Activated naive CD8-positive, alpha-beta T cell treated with anti-CD3 and anti-CD28 coated beads, Interleukin-2, amount 50 U/mL, for 16 hours (primary cell): ENCODE measurements around the gene FBXL7.

Source experiments
- DNase-seq: peaks from one replicate; pipeline ENCODE4 v3.0.0-alpha.2; 2020; ENCODE audit warnings: low read depth, low spot score

Gene FBXL7

GRCh38 chr5:15577132-15577531, 77.2 kb downstream of the FBXL7 start:
- DNase-seq, result no peak

GRCh38 chr5:15577831-15578230, 77.9 kb downstream of the FBXL7 start:
- DNase-seq, result no peak

GRCh38 chr5:15579193-15579990, 79.4 kb downstream of the FBXL7 start:
- no peak for DNase-seq

GRCh38 chr5:15584528-15584927, 84.5 kb downstream of the FBXL7 start:
- no peak for DNase-seq

GRCh38 chr5:15585128-15585527, 85.1 kb downstream of the FBXL7 start:
- DNase-seq, result no peak

- no peak for DNase-seq
Observed at GRCh38 chr5:15585841-15586591, 86.0 kb downstream of the FBXL7 start.

- DNase-seq, result no peak
Observed at GRCh38 chr5:15587916-15588315, 87.9 kb downstream of the FBXL7 start.

GRCh38 chr5:15592728-15593127, 92.7 kb downstream of the FBXL7 start:
- no peak for DNase-seq

- DNase-seq, result no peak
Observed at GRCh38 chr5:15594977-15595568, 95.1 kb downstream of the FBXL7 start.

GRCh38 chr5:15595929-15596328, 95.9 kb downstream of the FBXL7 start:
- no peak for DNase-seq

- no peak for DNase-seq
Observed at GRCh38 chr5:15596936-15597335, 97.0 kb downstream of the FBXL7 start.

GRCh38 chr5:15597804-15598203, 97.8 kb downstream of the FBXL7 start:
- DNase-seq, result no peak

- no peak for DNase-seq
Observed at GRCh38 chr5:15598294-15598902, 98.4 kb downstream of the FBXL7 start.

- no peak for DNase-seq
Observed at GRCh38 chr5:15600035-15600434, 100.1 kb downstream of the FBXL7 start.

GRCh38 chr5:15601274-15601673, 101.3 kb downstream of the FBXL7 start:
- DNase-seq, result no peak

GRCh38 chr5:15601853-15602252, 101.9 kb downstream of the FBXL7 start:
- no peak for DNase-seq

GRCh38 chr5:15604986-15605385, 105.0 kb downstream of the FBXL7 start:
- no peak for DNase-seq

- no peak for DNase-seq
Observed at GRCh38 chr5:15606197-15606596, 106.2 kb downstream of the FBXL7 start.

GRCh38 chr5:15607076-15607475, 107.1 kb downstream of the FBXL7 start:
- no peak for DNase-seq

GRCh38 chr5:15609076-15609725, 109.2 kb downstream of the FBXL7 start:
- DNase-seq, result no peak

GRCh38 chr5:15610216-15610615, 110.2 kb downstream of the FBXL7 start:
- no peak for DNase-seq

- DNase-seq, result no peak
Observed at GRCh38 chr5:15611008-15611407, 111.0 kb downstream of the FBXL7 start.
